ENCODE data around the gene PWP2.
"Not testable (repeated sequence)": the region's sequence is repeated elsewhere in the genome, so short reads cannot be mapped to it uniquely, and the experiment has no call there.

Gene PWP2

GRCh38 chr21:44167527-44167926 lies 60.3 kb downstream of the PWP2 start:
- not testable (repeated sequence) for DNase-seq

GRCh38 chr21:44170326-44170725 lies 63.1 kb downstream of the PWP2 start:
- DNase-seq, result not testable (repeated sequence)

GRCh38 chr21:44170863-44171262 lies 63.7 kb downstream of the PWP2 start:
- DNase-seq, result not testable (repeated sequence)

GRCh38 chr21:44171962-44172572 lies 64.9 kb downstream of the PWP2 start:
- DNase-seq, result not testable (repeated sequence)

- DNase-seq, result not testable (repeated sequence)
Observed at GRCh38 chr21:44172741-44173140, 65.5 kb downstream of the PWP2 start.

GRCh38 chr21:44175189-44175588 lies 68.0 kb downstream of the PWP2 start:
- DNase-seq, result not testable (repeated sequence)

GRCh38 chr21:44176127-44176526 lies 68.9 kb downstream of the PWP2 start:
- not testable (repeated sequence) for DNase-seq
